GM19468 (cell line): Measurements from ENCODE around the gene DLK2.
"Not testable (repeated sequence)": the region's sequence is repeated elsewhere in the genome, so short reads cannot be mapped to it uniquely, and the experiment has no call there.

ENCODE experiments used
- ATAC-seq: cut with Tn5 transposase; IDR thresholded peaks from one replicate; pipeline ENCODE4 v1.9.1; 2021; ENCODE audit warnings: mild to moderate bottlenecking, moderate library complexity, moderate number of reproducible peaks; ENCODE audit not compliant: unreplicated experiment; ENCODE audit errors: extremely low read depth

The DLK2 gene

DNA sequence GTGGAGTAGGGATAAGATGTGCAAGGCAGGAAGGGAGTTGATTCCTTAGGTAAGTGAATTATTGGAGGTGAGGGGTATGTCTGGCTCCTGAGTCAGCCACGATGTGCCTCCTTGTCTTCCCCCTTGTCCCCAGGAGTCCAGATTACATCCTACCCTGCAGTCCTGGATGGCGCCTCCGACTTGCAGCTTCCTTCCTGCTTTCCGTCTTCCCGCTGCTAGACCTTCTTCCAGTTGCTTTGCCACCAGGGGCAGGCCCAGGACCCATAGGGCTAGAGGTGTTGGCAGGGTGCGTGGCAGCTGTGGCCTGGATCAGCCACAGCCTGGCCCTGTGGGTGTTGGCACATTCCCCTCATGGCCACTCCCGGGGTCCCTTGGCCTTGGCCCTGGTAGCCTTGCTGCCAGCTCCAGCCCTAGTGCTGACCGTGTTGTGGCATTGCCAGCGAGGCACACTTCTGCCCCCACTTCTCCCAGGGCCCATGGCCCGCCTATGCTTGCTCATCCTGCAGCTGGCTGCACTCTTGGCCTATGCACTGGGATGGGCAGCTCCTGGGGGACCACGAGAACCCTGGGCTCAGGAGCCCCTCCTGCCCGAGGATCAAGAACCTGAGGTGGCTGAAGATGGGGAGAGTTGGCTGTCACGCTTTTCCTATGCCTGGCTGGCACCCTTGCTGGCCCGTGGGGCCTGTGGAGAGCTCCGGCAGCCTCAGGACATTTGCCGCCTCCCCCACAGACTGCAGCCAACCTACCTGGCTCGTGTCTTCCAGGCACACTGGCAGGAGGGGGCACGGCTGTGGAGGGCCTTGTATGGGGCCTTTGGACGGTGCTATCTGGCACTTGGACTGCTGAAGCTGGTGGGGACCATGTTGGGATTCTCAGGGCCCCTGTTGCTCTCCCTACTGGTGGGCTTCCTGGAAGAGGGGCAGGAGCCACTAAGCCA is 23.1 kb downstream of the DLK2 start:
- no peak for ATAC-seq

DNA sequence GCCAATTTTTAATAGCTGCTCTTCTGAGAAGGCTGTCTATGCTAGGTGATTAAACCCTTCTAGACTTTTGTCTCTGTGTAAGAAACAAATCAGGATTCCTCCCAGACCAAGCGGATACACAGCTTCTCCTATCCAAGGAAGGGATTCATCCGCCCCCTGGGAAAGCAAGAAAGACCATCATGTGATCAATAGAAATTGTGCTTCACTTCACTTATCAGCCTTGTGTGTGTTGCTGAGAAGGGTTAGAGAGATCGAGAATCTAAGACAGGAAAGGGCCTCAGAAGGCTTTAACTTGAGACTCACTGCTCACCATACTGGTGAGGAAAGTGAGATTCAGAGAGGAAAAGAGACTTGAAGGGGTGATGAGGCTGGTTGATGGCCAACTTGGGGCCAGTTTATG is 26.5 kb downstream of the DLK2 start:
- no peak for ATAC-seq

DNA sequence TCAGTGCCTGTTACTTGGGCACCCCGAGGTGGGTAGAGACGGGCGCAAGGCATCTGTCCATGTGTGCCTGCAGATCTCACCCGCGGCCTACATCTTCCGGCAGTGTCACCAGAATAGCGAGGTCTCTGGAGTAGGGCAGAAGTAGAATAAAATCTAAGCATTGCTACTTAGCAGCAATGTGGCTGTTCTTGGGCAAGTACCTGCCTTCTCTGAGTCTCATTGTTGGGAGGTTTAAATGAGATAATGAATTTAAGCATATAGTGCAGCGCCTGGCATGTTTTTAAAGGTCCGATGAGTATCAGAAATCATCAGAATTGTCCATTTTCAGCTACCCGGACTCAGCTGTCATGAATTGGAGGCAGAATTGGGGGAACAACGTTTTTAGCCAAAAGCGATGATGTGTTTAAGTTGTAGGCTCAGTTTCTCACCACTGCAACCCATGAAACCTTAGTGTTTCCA is 27.2 kb downstream of the DLK2 start:
- ATAC-seq = peak; percentile 8

DNA sequence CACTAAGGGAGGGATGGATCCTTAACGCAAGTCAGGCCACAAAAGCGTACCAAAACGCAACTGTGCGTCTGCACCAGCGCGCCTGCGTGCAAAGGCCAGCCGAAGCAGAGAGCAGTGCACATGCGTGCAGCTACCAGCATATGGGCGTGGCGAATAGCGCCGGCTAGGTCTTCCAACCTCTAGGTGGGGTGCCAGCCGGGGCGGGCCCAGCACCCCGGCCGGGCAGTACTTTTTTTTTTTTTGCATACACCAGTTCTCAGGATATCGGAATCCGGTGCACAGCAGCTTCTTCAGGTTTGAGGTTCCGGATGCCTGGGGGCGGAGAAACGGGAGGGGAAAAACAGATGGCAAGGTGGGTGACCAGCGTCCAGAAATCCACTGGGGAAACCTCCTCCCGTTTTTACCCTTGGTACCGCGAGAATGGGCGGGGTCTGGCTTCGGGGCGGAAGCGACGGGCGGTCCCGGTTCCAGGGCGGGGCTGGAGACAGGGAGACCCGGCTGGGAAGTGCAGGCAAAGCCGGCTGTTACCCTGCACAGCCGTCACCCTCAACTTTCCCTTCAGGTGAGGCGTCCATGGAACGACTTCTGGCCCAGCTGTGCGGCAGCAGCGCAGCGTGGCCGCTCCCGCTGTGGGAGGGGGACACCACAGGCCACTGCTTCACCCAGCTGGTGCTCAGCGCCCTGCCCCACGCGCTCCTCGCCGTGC is 27.8 kb downstream of the DLK2 start, which contains the start of gene ABCC10:
Gene ABCC10, plus strand, starts transcription at position 136 of the 706 bp plus-strand sequence. Its CDS starts 438 bp downstream, at position 574.
- peak; percentile 74 for ATAC-seq

DNA sequence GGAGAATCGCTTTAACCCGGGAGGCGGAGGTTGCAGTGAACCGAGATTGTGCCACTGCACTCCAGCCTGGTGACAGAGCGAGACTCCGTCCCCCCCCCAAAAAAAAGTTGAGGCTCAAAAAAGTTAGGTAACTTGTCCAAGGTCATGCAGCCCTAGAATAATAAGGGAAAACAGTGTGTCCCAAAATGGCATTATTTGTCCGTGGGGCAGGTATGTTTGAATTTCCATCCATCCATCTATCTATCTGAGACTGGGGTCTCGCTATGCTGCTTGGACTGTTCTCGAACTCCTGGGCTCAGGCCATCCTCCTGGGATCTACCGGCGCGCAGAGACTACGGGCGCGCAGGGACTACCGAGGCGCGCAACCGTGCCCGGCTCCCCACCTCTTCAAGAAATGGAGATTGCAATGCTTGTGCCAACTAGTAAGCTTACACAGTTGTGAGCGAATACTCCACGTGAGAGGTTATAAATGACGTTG is 28.4 kb downstream of the DLK2 start:
- ATAC-seq = no peak

DNA sequence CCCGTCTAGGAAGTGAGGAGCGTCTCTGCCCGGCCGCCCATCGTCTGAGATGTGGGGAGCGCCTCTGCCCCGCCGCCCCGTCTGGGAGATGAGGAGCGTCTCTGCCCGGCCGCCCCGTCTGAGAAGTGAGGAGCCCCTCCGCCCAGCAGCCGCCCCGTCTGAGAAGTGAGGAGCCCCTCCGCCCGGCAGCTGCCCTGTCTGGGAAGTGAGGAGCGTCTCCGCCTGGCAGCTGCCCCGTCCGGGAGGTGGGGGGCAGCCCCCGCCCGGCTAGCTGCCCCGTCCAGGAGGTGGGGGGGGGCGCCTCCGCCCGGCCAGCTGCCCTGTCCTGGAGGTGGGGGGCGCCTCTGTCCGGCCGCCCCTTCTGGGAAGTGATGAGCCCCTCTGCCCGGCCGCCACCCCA is 30.3 kb downstream of the DLK2 start:
- ATAC-seq = not testable (repeated sequence)

DNA sequence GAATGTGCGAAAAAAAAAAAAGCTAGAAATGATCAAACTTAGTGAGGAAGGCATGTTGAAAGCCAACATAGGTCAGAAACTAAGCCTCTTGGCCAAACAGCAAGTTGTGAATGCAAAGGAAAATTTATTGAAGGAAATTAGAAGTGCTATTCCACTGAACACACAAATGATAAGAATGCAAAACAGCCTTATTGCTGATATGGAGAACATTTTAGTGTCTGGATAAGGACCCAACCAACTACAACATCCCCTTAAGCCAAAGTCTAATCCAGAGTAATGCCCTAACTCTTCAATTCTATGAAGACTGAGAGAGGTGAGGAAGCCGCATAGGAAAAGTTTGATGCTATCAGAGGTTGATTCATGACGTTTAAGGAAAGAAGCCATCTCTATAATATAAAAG is 33.5 kb downstream of the DLK2 start:
- no peak for ATAC-seq

DNA sequence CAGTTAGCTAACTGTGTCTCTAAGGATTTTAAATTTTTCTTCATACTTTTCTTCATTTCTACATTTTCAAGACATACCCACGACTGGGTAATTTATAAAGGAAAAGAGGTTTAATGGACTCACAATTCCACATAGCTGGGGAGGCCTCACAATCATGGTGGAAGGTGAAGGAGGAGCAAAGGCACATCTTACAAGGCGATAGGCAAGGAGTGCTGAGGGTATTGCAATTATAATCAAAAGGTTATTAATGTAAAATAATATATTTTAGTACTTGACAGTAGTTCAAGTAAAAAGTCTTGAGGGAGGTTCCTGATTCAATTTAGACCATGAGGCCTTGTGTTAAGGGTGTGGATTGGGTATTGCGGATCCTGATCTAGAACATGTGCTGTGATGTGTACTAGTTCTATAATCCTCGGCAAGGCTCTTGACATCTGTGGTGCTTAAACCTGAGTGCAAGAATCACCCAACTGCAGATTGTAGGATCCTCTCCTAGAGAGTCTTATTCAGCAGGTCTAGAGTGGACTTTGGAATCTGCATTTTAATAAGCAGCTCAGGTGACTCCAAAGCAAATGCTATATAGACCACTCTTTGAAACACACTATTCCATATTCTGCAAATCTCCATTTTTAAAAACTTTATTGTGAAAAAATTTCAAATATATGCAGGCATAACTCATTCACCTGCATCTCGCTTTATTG is 35.2 kb downstream of the DLK2 start:
- ATAC-seq = no peak

DNA sequence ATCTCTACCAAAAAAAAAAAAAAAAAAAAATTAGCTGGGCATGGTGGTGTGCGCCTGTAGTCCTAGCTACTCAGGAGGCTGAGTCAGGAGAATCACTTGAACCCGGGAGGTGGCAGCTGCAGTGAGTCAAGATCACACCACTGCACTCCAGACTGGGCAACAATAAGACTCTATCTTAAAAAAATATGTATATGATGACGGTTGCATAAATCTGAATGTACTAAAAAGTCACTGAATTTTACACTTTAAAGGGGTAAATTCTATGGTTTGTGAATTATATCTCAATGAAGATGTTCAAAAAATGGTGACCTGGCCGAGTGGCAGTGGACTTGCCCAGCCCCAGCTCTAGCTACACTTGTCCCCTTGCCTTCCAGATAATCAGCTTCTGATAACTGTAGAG is 38.4 kb downstream of the DLK2 start:
- no peak for ATAC-seq

DNA sequence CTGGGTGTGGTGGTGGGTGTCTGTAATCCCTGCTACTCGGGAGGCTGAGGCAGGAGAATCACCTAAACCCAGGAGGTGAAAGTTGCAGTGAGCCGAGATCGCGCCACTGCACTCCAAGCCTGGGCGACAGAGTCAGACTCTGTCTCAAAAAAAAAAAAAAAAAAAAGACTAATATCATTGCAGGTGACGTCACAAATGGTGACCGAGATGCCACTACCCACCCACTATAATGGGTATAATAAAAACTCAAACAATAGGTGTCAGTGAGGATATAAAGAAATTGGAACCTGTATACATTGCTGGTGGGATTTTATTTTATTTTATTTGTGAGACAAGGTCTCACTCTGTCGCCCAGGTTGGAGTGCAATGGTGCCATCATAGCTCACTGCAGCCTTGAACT is 40.1 kb downstream of the DLK2 start:
- not testable (repeated sequence) for ATAC-seq

DNA sequence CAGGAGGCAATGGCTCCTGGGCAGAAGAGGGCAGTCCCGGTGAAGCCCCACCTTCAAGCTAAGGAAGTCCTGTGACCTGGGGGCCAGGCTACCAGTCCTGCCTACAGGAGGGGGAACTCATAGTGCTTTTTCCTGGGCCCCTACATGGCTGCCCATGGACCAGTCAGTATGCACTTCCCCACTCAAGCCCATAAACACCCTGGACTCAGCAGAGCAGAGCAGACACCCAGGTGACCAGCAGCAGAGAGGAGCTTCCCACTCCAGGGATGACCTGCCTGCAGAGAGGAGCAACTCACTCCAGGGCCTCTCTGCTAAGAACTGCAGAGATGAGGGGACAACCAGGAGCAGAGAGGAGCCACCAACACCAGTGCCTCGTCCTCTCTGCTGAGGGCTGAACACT is 42.3 kb downstream of the DLK2 start:
- ATAC-seq = no peak

DNA sequence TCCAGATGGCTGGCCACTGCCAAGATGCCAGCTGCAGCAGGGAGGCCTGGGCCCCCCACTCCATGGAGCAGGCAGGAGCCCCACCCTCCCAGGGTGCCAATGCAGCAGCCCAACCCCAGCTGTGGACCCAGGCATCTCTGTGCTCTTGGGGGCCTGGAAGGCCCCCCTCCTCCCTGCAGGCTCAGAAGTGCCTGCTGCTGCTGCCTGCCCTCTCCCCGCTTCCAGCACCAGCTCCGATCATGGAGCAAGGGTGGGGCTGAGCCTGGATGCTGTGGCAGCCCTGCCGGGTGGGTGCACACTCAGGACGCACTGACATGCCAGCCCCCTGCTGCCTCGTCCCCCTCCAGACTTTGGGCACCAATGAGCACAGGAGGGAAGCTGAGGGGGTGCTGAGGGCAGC is 42.8 kb downstream of the DLK2 start:
- no peak for ATAC-seq

DNA sequence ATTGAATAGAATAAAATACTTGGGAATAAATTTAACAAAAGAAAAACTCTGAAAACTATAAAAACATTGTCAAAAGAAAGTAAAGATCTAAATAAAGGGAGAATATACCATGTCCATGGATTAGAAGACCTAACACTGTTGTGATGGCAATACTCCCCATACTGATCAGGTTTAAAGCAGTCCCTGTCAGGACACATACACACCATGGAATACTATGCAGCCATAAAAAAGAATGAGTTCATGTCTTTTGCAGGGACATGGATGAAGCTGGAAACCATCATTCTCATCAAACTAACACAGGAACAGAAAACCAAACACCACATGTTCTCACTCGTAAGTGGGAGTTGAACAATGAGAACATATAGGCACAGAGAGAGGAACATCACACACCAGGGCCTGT is 44.6 kb downstream of the DLK2 start:
- not testable (repeated sequence) for ATAC-seq

DNA sequence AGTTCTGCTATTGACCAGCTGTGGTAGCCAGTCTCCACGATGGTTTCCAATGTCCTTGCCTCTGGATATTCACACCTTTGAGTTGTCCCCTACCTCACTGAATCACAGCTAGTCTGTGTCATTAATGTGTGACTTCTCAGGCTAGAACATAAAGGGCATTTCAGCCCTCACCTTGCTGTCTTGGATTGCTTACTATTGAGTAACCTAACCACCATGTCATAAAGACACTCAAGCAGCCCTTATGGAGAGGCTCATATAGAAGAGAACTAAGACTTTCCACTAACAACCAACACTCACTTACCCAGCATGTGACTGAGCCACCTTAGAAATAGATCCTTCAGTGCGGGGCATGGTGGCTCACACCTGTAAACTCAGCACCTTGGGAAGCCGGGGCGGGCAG is 47.1 kb downstream of the DLK2 start:
- ATAC-seq = no peak

DNA sequence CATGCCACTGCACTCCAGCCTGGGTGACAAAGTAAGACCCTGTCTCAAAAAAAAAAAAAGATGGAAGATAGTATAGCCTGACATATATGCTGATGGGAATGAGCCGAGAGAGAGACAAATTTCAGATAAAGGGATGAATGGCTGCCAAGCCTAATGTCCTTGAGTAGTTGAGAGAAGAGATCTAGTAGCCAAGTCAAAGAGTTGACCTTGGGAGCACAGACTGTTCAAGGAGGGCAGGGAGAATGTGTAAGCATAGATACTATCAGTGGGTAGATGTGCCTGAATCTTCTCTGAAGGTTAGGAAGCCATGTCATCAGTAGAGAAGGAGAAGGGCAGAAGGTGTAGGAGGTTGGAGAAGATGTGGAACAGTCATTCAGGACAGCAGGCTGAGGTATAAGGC is 48.1 kb downstream of the DLK2 start:
- no peak for ATAC-seq

DNA sequence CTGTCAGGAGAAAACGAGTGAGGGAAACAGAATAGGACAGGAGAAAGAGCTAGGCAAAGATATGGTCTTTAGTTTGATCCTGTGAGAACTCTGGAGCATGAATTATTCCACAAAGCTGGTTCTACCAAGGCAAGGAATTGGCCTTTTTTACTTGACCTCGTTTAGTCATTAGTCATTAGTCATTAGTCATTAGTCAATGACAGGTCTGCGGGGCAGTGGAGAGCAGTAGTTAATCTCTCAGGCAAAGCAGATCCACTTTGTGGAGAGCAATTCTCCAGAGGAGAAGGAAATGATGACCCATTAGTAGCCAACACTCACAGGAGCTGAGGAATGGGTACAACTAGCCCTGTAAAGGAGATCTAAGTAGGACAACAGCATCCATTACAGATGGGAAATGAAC is 50.0 kb downstream of the DLK2 start:
- ATAC-seq = no peak

DNA sequence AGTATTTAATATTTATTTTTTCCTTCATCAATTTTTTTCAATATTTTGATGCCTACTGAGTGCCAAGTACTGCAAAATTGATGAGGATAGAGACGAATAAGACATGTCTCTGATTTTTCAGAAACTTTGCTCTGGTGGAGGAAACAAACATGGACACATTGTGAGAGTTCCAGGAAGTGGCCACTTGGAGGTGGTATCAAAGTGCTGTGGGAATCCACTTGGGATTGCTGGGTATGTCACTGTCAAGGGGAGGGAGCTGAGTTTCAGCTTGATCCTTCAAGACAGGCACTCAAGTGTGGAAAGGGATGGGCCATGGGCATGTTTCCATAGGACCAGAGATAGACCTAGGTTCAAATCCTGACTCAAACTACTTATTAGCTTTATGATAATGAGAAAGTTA is 52.5 kb downstream of the DLK2 start:
- no peak for ATAC-seq

DNA sequence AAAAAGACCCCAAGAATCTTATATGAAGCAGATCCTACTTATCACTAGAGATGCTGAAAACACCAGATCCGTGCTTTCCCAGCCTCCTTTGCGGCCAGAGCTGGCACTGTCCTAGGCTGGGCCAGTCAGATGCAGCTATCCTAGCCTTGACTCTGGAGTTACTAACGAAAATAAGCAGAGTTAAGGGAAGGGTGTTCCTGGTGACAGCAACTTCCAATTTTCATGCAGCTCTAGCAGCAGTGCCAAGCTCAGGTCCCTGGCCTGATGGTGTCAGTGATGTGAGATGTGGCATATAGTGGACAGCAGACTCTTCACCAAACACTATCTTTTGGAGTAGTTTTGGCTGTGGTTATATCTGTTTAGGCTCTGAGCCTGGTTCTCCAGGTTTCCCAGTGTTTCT is 53.6 kb downstream of the DLK2 start:
- no peak for ATAC-seq
